ENCODE measurements around the gene CARD19.

The CARD19 gene

GRCh38 chr9:93117924-93118862, 22.2 kb downstream of the CARD19 start:
- in situ Hi-C loops (cut with MboI; ENCODE audit: low sequenced_read_pairs): no loop called here

- in situ Hi-C loops (cut with MboI; ENCODE audit: low sequenced_read_pairs): no loop called here
Measured at GRCh38 chr9:93118863-93119702, 23.1 kb downstream of the CARD19 start.

GRCh38 chr9:93119703-93119952, 23.6 kb downstream of the CARD19 start:
- in situ Hi-C loops (cut with MboI; ENCODE audit: low sequenced_read_pairs): no loop called here

- in situ Hi-C loops (cut with MboI; ENCODE audit: low sequenced_read_pairs): no loop called here
Measured at GRCh38 chr9:93119953-93120845, 24.2 kb downstream of the CARD19 start.

GRCh38 chr9:93120846-93121315, 24.9 kb downstream of the CARD19 start:
- in situ Hi-C loops (cut with MboI; ENCODE audit: low sequenced_read_pairs): no loop called here

GRCh38 chr9:93121316-93122241, 25.6 kb downstream of the CARD19 start:
- in situ Hi-C loops (cut with MboI; ENCODE audit: low sequenced_read_pairs): no loop called here

GRCh38 chr9:93122721-93123221, 26.8 kb downstream of the CARD19 start:
- in situ Hi-C loops (cut with MboI; ENCODE audit: low sequenced_read_pairs): no loop called here

- in situ Hi-C loops (cut with MboI; ENCODE audit: low sequenced_read_pairs): no loop called here
Measured at GRCh38 chr9:93123561-93124283, 27.7 kb downstream of the CARD19 start.

- in situ Hi-C loops (cut with MboI; ENCODE audit: low sequenced_read_pairs): no loop called here
Measured at GRCh38 chr9:93124793-93125192, 28.8 kb downstream of the CARD19 start.

- in situ Hi-C loops (cut with MboI; ENCODE audit: low sequenced_read_pairs): no loop called here
Measured at GRCh38 chr9:93125331-93125894, 29.4 kb downstream of the CARD19 start.

GRCh38 chr9:93126151-93126781, 30.2 kb downstream of the CARD19 start:
- in situ Hi-C loops (cut with MboI; ENCODE audit: low sequenced_read_pairs): no loop called here

GRCh38 chr9:93126825-93127368, 30.9 kb downstream of the CARD19 start:
- in situ Hi-C loops (cut with MboI; ENCODE audit: low sequenced_read_pairs): no loop called here

- in situ Hi-C loops (cut with MboI; ENCODE audit: low sequenced_read_pairs): no loop called here
Measured at GRCh38 chr9:93127395-93127911, 31.4 kb downstream of the CARD19 start.

GRCh38 chr9:93128011-93128714, 32.1 kb downstream of the CARD19 start:
- in situ Hi-C loops (cut with MboI; ENCODE audit: low sequenced_read_pairs): no loop called here

GRCh38 chr9:93128715-93129224, 32.8 kb downstream of the CARD19 start:
- in situ Hi-C loops (cut with MboI; ENCODE audit: low sequenced_read_pairs): no loop called here

GRCh38 chr9:93129286-93129685, 33.3 kb downstream of the CARD19 start:
- in situ Hi-C loops (cut with MboI; ENCODE audit: low sequenced_read_pairs): no loop called here

Data from HL-60/S4 treated with retinoic acid at 250 ng/mL for 4 days and 3 days (cell line).